Astrocyte (in vitro differentiated cells and primary cell): ENCODE measurements around the gene UTP4.

Experiments
- EZH2 ChIP-seq: IDR thresholded peaks from 2 replicates; pipeline ENCODE4 v1.6.1; 2012; ENCODE audit warnings: mild to moderate bottlenecking, low read length, inconsistent platforms; ENCODE audit not compliant: insufficient read depth
- TF ChIP-seq, protein P1 (sequence below): IDR thresholded peaks from 2 replicates; pipeline ENCODE4 v1.5.1; 2011; ENCODE audit warnings: low read depth, mild to moderate bottlenecking, inconsistent platforms, low read length, moderate library complexity; ENCODE audit not compliant: insufficient read depth

DNA sequence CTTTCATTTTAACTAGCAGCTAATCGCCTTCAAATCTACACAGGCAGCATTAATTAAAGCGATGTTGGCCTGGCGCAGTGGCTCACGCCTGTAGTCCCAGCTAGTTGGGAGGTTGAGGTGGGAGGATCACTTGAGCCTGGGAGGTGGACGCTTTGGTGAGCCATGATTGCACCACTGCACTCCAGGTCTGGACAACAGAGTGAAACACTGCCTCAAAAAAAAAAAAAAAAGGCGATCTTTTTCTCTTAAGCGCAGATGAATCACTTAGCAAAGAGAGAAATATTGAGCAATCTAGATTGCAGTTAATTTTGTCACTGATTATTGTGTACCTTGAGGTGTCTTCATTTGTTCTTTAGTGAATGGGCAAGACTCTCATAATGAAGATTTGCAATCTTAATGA is 66.9 kb downstream of the UTP4 start:
- TF ChIP-seq, protein P1, sequence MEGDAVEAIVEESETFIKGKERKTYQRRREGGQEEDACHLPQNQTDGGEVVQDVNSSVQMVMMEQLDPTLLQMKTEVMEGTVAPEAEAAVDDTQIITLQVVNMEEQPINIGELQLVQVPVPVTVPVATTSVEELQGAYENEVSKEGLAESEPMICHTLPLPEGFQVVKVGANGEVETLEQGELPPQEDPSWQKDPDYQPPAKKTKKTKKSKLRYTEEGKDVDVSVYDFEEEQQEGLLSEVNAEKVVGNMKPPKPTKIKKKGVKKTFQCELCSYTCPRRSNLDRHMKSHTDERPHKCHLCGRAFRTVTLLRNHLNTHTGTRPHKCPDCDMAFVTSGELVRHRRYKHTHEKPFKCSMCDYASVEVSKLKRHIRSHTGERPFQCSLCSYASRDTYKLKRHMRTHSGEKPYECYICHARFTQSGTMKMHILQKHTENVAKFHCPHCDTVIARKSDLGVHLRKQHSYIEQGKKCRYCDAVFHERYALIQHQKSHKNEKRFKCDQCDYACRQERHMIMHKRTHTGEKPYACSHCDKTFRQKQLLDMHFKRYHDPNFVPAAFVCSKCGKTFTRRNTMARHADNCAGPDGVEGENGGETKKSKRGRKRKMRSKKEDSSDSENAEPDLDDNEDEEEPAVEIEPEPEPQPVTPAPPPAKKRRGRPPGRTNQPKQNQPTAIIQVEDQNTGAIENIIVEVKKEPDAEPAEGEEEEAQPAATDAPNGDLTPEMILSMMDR = no peak
- no peak for TF ChIP-seq EZH2
